ENCODE results near the gene NOTCH3.

- no peak for TF ChIP-seq EZH2 (IDR thresholded peaks at IDR 0.05; ENCODE audit: insufficient read depth, low read length)
- TF ChIP-seq CTCF (IDR thresholded peaks at IDR 0.05; ENCODE audit: insufficient read depth, low read depth, low read length) = peak; percentile 48
Observed at GRCh38 chr19:15177269-15178116, 23.3 kb downstream of the NOTCH3 start.

Data from astrocyte (in vitro differentiated cells and primary cell).